CD4-positive, alpha-beta T cell treated with Interleukin-6 for 4 hours (primary cell): ENCODE results near the gene CSNK1E.
A peak's percentile ranks its signal among the peaks of the same experiment; 100 is the strongest.

Experiments
- DNase-seq: peaks from one replicate; pipeline ENCODE4 v3.0.0-alpha.2; 2020; ENCODE audit warnings: mixed read lengths

Gene CSNK1E

DNA sequence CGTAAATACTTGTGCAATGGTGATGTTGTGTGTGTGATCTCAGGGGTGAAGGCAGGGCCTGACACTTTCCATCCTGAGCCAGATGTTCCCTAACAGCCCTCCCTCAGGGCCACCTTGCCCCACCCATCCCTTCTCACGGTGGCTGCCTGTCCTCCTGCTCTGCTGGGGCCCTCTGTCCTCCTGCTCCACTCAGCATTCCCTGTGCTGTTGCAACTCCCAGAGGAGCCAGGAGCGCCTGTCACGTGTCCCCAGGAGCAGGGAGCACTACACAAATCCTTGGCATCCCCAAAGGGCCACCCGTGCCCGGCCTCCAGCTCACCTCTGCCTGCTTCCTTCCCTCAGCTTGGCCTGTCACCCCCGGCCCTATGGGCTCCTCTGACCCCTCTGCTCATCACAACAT is 10.2 kb upstream of the CSNK1E start:
- no peak for DNase-seq

DNA sequence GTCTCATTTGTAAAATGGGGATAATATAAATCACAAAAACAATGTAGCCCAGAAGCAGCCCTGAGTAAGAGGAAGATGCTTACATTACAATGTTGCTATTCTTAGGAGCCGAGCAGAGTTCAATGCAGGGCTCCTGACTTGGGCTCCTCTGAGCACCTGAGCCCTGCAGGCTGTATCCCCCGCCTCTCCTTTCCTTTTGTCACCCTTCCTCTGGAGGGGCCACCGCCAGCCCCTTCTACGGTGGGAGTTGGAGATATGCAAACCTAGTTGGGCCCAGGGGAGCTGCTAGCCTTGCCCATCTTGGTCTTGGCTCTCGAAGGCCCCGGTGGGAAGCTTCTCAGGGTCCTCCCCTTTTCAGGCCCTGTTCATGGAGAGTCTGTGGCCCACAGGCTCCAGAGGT is 8.4 kb upstream of the CSNK1E start:
- DNase-seq: no peak

DNA sequence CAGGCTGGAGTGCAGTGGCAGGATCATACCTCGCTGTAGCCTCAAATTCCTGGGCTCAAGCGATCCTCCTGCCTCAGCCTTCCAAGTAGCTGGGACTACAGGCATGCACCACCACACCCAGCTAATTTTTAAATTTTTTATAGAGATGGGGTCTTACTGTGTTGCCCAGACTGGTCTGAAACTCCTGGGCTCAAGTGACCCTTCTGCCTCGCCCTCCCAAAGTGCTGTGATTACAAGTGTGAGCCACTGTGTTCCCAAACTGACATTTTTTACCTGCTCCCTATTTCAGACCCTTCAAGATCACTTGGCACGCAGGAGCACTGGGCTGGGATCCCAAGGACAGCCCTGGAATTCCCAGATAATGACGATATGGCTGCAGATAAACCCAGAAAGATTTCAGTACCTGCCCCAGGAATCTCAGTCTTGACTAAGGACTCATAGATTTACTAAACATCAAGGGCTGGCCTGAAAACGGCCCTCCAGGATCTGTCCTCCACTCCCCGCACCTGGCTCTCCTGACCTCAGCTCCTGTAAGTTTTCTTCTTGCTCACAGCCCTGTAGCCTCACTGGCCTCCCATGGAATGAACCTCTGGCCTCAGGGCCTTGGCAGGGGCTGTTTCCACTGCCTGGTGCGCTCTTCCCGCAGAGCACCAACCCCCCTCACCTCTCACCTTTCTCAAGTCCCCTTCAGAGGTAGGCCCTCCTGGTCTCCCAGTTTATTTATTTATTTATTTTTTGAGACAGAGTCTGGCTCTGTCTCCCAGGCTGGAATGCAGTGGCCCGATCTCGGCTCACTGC is 3.6 kb upstream of the CSNK1E start:
- DNase-seq: no peak

DNA sequence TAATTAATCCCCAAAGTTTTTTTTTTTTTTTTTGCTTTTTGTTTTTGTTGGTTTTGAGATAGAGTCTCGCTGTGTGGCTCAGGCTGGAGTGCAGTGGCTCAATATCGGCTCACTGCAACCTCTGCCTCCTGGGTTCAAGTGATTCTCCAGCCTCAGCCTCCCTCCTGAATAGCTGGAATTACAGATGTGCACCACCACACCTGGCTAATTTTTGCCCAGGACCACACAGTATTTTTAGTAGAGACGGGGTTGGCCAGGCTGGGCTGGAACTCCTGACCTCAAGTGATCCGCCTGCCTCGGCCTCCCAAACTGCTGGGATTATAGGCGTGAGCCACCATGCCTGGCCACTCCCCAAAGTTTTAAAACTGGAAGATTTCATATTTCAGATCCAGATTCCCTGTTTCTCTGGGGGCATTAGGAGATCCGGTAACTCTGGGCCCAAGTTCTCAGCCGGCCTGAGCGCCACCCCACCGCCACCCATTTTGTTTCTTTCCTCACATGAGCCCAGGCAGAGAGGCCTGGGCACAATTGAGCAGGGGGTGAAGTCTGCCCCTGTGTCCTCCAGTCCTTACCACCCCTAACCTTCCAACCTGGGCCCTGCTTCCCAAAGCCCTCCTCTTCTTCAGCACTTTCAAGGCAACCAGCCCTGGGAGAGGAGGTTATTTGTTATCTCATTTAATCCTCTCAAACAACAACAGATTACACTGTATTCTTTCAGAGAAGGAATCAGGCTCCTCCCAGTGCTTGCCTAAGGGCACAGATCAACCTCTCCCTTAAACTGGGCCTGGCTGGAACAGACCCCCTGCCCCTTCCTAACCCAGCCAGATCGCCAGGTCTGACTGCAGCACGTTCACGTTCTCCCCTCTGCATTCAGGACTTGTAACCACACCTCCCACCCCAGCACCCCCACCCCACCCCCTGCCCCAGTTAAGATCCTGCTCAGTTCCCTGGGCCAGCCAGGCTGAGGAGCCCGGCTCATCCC is 1.9 kb upstream of the CSNK1E start:
- no peak for DNase-seq

DNA sequence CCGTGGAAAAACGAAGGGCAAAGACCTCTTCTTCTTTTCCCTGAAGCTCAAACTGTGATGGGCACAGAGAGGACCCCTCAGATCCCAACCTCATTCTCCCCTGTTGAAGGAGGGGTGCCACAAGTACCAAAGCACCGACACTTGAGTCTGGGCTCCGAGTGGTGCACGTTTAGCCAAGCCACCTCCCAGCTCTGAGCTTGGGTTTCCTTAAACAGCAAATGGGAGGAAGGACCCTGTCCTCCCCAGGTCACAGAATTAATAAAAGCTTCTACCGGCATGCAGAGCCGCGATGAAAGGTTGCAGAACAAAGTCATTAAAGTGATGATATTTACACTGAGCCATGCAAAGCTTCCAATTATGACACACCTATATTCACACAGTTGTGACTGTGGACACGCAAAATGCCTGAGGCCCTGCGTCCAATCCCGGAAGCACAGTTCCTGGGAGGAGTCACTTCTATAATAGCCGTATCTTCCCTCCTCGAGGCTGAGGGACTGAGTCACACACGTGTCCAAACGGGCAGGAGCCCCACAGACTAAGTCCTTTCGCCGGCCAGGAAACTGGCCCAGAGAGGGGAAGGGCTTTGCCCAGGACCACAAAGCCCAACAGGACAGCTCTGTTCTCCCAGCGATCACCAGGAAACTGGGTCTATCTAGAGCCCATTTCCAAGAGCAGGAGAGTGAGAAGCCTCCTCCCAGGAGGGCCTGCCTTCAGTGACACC is 922 bp upstream of the CSNK1E start:
- DNase-seq: no peak

DNA sequence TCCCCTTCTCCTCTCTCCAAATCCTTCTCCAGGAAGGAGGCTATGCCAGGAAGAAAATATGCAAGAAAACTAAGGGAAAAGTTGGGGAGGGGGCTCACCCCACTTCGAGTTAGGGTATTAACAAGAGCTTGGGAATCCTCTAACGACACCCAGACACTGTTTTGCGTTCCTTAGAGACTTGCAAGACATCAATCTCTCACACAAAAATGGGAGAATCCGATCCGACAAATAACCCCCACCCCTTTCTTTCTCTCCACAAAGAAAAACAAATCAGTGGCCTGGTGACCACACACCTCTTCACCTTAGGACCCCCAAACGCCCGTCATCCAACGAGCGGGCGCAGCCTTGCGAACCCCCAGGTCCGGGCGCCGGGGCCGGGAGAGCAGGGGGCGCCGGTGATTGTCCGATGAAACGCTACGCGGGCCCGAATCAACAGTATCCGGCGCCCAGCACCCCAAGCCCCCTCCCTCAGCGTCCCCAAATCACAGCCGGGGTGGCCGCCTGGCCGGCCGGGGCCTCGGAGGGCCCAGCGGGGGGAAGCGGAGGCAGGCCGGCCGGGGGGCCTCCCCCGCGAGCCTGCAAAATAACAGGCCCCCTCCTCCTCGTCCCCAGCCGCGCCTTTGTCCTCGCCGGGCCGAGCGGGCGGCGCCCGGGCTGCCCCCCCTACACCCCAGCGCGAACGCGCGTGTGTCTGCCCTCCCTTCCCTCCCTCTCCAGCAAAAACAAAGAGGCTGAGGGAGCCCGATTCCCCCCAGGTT is 690 bp downstream of the CSNK1E start:
- peak; percentile 65 for DNase-seq

DNA sequence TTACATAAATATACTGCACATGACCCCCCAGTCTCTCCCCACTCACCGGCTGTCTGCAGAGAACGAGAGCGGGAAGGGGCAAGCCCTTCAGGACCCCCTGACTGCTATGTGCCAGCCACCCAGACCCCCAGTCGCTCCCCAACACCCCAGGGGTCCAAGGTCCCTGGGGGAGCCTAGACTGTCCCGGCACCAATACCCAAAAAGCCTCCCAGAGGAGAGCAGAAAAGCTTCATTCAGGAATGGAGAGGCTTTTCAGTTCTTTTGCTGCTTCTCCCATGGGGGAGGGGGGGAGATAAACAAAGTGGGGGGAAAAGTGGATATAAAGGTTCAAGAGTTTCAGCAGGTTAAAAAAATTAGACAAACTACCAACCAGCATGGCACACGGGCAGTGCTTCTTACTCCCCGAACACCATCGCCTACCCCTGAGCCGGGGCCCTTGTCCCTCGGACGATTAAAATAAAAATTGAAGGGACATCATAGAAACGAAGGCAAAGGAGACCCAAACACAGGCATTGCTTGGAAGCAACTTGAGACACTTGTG is 1.3 kb downstream of the CSNK1E start:
- DNase-seq: no peak

DNA sequence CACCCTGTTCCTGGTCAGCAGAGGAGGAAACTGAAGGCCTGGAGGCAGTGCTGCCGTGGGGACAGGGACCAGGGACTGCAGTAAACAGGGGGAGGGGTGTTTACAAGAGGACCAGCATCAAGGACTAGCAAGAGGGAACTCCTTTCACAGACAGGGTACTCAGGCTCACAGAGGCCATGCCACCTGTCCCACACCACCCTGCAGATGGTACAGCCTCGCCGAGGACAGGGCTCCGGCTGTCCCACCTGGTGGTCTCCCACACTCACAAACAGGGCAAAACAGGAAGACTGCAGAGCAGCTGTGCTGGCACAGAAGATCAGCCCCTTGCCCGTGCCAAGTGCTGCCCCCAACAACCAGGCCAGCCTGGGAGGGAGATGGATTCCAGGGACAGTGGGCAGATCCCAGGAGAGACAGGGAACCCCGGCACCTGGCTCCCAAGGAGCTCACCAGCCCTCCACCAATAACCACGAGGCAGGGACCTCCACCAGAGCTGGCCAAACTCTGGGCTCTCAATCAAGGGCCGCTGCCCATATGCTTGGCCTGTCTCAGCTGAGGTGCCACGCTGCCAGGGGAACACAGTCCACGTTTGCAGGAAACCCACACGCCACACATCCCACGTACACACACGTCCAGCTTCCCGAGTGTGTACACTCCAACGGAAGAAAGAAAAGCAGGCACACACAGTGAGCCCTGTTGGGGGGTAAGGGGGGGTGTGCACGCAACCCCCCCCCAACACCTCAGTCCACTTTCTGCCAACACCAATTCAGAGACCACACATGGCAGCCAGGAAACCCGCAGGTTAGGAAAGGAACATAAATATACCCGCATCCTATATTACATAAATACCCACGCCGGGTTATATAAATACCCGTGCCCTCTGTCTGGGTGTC is 2.1 kb downstream of the CSNK1E start:
- peak; percentile 19 for DNase-seq

DNA sequence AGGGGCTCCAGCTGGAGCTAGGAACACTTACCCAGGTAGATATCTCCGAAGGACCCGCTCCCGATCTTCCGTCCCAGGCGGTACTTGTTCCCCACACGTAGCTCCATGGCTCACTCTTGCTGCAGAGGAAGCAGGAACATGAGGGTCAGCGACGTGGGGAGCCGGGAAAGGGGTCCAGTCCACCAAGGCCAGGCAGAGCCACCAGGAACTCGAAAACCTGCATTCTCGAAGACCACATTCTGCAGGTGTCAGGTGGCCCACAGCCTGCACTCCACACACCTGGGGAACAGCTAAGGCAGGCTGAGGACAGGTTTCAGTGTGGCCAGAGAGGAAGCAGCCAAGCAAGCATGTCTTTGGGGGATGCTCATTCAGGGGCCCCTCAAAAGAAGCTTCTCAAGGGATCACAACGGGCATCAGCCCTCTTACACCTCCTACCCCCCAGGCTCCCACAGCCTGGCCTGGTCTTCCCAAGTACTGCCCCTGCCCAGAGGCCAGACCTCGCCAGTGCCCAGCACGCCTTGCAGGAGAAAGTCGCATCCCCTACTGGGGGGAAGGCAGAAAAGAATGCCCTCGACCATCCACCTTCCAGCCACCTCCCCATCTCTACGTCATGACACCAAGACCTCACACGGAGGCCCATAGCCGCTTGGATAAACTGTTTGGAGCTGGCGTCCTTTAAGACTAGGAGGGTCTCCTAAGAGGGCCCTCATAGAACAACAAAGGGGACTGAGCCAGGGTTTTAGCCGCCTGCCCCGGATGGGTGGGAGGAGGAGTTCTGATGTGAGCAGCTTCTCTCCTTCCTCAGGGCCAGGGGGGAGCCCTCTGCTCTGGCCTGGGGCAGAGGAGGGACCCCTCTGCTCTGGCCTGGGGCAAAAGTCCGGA is 2.9 kb downstream of the CSNK1E start:
- no peak for DNase-seq

DNA sequence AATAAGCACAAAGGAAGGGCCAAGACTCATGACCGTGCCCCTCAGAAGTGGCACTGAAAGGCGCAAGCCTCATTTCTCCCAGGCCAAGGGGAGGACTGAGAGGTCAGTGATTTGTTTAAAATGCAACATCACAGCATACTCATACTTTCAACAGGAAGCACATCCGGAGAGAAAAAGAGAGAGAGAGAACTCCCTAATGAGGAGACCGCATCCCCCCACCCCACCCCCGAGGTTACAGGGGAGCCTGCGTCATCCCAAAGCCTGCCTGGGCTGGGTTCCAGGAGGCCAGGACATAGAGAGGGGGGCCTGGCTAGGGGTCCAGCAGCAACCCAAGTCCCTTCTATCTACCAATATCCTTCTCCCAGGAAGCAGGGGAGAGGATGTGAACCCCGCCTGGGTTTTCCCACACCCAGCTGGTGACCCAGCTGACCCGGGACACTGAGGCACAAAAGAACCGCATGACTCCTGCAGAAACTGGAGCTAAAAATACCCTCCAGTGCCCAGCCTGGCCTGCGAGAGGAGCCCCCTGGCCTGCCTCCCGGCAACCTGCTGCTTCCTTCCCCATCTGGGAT is 3.8 kb downstream of the CSNK1E start:
- DNase-seq: peak; percentile 45

DNA sequence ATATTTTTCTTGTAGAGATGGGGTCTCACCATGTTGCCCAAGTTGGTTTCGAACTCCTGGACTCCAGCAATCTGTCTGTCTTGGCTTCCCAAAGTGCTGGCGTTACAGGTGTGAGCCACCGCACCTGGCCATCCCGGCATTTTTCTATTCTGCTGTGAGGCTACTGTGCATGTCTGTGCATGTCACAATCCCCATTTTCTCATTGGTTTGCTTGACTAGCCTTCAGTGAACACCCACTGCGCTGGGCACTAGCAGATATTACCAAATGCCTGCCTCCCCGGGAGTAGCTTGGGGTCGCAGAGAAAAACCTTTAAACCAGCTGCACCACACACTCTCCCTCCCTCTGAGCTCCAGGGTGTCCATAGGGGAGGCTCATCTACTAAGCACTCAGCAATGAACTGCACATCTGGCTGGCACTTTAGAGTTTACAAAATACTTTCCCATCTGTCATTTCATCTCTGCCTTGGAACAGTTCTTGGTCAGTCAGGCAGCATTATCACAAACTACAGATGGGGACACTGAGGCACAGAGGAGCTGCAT is 4.9 kb downstream of the CSNK1E start:
- DNase-seq: no peak

DNA sequence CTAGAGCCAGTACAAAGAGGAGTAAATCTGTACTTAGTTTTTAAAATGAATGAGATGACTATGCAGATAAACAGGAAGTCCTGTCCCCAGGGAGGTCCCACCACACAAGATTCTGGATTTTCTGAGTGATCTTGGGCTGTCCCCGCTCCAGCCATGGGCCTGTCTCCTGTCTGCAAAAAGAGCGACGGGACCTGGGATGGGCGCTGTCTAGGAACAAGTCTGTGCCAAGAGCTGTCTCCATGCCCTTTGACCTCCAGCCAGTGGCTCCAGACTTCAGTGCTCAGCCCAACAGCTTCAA is 6.0 kb downstream of the CSNK1E start:
- DNase-seq: no peak

DNA sequence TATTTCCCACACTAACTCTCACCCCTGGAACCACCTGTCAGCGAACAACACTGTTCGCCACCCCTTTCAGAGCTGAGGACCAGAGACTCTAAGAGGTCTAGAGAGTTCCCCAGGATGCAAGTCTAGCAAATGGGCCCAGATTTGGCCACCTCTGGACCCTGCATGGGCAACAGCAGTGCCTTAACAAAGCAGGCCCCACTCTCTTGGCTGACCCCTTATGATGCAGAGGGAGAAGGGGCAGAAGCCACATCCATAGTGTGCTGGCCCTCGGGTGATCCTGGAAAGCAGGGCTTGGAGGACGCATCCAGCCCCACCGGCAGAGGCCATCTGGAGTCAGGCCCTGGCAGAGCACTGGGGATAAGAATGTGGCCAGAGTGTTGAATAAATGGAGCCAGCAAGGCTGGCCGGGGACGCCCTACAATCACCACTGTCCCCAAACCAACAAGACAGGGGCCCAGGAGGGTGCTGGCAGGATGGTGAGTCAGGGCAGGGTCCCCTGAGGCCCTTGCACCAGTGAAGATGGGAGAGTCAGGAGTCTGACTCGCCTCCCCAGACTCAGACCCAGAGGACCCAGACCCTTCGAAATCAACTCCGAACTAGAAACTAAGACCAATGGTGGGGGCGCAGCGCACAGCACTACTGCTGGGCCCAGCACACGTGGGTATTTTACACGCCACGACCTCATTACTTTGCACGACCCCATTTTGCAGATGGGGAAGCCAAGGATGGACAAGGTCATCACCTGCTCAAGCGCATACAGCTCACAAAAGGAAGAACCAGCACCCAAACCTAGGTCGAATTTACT is 6.5 kb downstream of the CSNK1E start:
- no peak for DNase-seq

DNA sequence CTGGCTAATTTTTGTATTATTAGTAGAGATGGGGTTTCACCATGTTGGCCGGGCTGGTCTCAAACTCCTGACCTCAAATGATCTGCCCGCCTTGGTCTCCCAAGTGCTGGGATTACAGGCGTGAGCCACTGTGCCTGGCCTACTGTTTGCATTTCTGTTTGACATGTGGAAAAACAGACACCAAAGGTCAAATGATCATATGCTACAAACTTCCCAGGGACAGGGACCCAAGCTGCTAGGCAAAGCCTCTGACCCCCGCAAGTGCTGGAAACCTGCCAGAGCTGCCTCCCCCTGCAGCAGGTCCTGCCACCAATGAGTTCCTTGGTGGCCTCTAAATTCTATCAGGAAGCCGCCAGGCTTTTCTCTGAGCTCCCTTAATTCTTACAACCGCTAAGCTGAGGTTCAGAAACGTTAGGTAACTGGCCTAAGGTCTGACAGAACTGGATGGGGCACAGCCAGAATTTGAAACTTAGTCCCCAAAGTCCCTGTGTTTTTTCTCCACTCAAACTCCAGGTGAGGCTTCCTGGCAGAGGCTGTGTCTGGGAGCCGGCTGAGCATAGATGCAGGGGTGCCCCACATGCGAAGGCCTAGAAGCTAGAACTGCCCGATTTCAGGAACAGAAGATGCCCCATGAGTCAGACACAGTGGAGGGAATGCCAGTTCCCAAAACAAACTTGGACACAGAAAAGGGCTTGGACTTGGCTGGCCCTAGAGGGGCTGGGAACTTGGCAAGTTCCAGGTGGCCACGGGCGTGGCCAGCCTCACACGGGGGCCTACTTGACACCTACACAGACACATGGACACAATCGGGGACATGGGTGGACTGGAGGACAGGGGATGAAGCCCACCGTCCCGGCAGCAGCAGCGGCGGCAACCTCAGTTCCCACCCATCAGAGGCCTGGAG is 7.4 kb downstream of the CSNK1E start:
- no peak for DNase-seq

DNA sequence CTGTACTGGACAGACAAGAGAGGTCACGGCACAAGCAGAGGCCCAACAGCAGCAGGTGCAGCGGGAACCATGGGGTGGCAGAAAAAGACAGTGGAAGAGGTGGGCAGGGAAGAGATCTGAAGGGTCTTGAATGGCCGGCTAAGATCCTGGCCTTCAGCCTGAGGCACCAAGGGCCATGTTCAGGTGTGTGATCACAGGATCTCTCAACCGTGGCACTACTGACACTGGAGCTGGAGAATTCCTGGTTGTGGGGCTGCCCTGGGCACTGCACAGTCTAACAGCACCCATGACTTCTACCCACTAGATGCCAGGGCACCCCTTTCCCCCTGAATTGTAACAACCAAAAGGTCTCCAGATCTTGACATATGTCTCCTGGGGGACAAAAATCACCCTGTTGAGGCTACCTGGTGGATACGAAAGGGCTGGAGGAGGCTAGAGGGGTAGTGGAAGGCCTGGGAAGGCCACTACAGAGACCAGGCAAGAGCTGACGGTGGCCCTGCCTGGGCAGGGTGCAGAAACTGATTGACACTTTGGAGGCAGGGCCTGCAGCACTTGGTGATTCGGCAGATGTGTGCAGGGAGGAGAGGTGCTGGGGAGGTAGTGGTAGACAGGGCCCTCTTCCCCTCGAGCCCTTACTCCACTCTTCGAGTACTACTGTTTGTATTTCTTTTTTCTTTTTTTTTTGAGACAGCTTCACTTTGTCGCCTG is 8.3 kb downstream of the CSNK1E start:
- no peak for DNase-seq

DNA sequence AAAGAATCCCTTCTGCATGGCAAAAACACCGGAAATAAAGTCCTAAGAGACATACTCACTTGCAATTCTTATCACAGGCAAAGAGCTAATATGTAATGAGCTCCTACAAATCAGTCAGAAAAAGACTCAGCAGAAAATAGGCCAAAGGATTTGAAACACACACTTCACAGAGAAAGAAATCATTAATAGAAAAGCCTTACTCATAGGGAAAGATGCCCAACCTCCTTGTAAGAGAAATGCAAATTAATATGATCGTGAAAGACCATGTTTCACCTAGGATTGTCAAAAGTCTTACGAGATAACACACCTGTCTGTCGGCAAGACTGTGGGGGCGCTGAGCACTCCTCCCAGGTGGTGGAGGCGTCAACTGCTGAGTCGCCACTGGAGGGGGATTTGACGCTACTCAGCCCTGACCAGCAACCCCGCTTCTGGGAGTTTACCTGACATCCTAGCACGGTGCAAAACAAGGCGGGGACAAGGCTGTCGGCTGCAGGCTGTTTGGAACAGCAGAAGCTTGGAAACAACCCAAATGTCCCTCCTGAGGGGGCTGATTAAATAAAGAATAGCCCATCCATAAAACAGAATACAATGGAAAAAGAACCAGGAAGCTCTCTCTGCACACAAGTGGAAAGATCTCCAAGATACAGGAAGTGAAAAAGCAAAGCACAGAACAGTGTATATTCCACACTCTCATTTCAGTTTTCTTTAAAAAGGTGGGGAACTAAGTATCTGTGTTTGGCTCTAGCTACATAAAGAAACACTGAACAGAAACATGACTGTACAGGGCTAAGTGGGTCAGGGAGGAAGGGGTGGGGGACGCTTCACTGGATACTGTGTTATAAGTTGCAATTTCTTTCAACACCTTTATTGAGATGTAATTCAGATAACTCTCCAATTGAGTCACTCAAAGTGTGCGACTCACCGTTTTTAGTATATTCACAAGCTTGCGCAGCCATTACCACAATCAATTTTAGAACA is 11.5 kb downstream of the CSNK1E start:
- peak; percentile 46 for DNase-seq
